WTC11 (cell line): ENCODE measurements around the gene CARD19. TPM values are rescaled to one million over a fixed set of nuclear protein-coding genes. Genes with fewer than 3 reads are reported as not detected.

Experiments used
- ATAC-seq: fragments of 200-7000 bp; cut with Tn5 transposase; 2 replicates; pipeline ENCODE4 v1.10.0; 2021; ENCODE audit warnings: mild to moderate bottlenecking, moderate library complexity
- CTCF ChIA-PET: fragments of 300-600 bp; sonication (Branson Sonifier 250); formaldehyde crosslinking; loops from one replicate; lab custom pipeline; 2021; ENCODE audit warnings: antibody characterized with exemption; lab: Charles Lee
- POLR2A ChIA-PET: fragments of 350-600 bp; sonication (Branson Sonifier 250); formaldehyde crosslinking; loops from one replicate; lab custom pipeline; 2021; ENCODE audit warnings: antibody characterized with exemption; lab: Charles Lee
- DNase-seq: peaks from one replicate; pipeline ENCODE4 v3.0.0; 2021; ENCODE audit warnings: low spot score
- H3K27ac Mint-ChIP-seq: 2 replicates; pipeline ENCODE4 v1.8.0; 2021; ENCODE audit warnings: mixed read lengths
- H3K27me3 Mint-ChIP-seq: 2 replicates; pipeline ENCODE4 v1.8.0; 2021; ENCODE audit warnings: low read depth, mild to moderate bottlenecking, moderate library complexity, mixed read lengths
- H3K36me3 Mint-ChIP-seq: 2 replicates; pipeline ENCODE4 v1.8.0; 2021; ENCODE audit warnings: mixed read lengths
- H3K4me1 Mint-ChIP-seq: 2 replicates; pipeline ENCODE4 v1.8.0; 2022; ENCODE audit warnings: mixed read lengths
- H3K4me3 Mint-ChIP-seq: 2 replicates; pipeline ENCODE4 v1.8.0; 2021; ENCODE audit warnings: mild to moderate bottlenecking, moderate library complexity, mixed read lengths
- H3K9me3 Mint-ChIP-seq: 2 replicates; pipeline ENCODE4 v1.8.0; 2021; ENCODE audit warnings: mixed read lengths
- AFF4 ChIP-seq: sonication (generic); formaldehyde crosslinking; IDR thresholded peaks from 2 replicates; pipeline ENCODE4 v1.8.1; 2023; ENCODE audit warnings: mild to moderate bottlenecking, missing genetic modification reagents, borderline replicate concordance
- ATF2 ChIP-seq: sonication (generic); formaldehyde crosslinking; IDR thresholded peaks from 2 replicates; pipeline ENCODE4 v1.8.1; 2022; ENCODE audit warnings: low read depth, missing genetic modification reagents, borderline replicate concordance
- E2F4 ChIP-seq: sonication (generic); formaldehyde crosslinking; IDR thresholded peaks from 2 replicates; pipeline ENCODE4 v1.8.1; 2022; ENCODE audit warnings: low read depth, mild to moderate bottlenecking, moderate library complexity, missing genetic modification reagents, borderline replicate concordance
- GABPB1 ChIP-seq: sonication (generic); formaldehyde crosslinking; IDR thresholded peaks from 2 replicates; pipeline ENCODE4 v1.8.1; 2023; ENCODE audit warnings: mild to moderate bottlenecking, missing genetic modification reagents
- GRHL2 ChIP-seq: fragments of 250-450 bp; sonication (Bioruptor Pico); IDR thresholded peaks from 2 replicates; pipeline ENCODE4 v1.8.0; 2022; ENCODE audit warnings: mild to moderate bottlenecking, moderate library complexity; ENCODE audit not compliant: insufficient replicate concordance, severe bottlenecking
- GTF2I ChIP-seq: fragments of 250-450 bp; sonication (Bioruptor Pico); conservative IDR thresholded peaks from 2 replicates; pipeline ENCODE4 v1.4.0; 2021; ENCODE audit warnings: mild to moderate bottlenecking
- HMGA2 ChIP-seq: fragments of 250-450 bp; sonication (Bioruptor Pico); IDR thresholded peaks from 2 replicates; pipeline ENCODE4 v1.4.0; 2021; ENCODE audit warnings: mild to moderate bottlenecking, moderate library complexity
- IRF2 ChIP-seq: sonication (generic); formaldehyde crosslinking; IDR thresholded peaks from 2 replicates; pipeline ENCODE4 v1.8.0; 2022; ENCODE audit warnings: low read depth, missing genetic modification reagents, borderline replicate concordance
- MXD4 ChIP-seq: fragments of 250-450 bp; sonication (Bioruptor Pico); IDR thresholded peaks from 2 replicates; pipeline ENCODE4 v1.8.0; 2021; ENCODE audit warnings: mild to moderate bottlenecking, moderate library complexity, borderline replicate concordance
- NFATC4 ChIP-seq: fragments of 250-450 bp; sonication (Bioruptor Pico); IDR thresholded peaks from 2 replicates; pipeline ENCODE4 v1.9.0; 2021; ENCODE audit warnings: mild to moderate bottlenecking
- NFYB ChIP-seq: sonication (generic); formaldehyde crosslinking; conservative IDR thresholded peaks from 2 replicates; pipeline ENCODE4 v1.8.0; 2022; ENCODE audit warnings: low read depth, missing genetic modification reagents
- TCF7 ChIP-seq: sonication (generic); formaldehyde crosslinking; IDR thresholded peaks from 2 replicates; pipeline ENCODE4 v1.8.0; 2022; ENCODE audit warnings: mild to moderate bottlenecking, low read depth, missing genetic modification reagents, moderate library complexity
- TP53 ChIP-seq: sonication (generic); formaldehyde crosslinking; IDR thresholded peaks from 2 replicates; pipeline ENCODE4 v1.8.1; 2023; ENCODE audit warnings: mild to moderate bottlenecking, missing genetic modification reagents
- USF1 ChIP-seq: sonication (generic); formaldehyde crosslinking; IDR thresholded peaks from 2 replicates; pipeline ENCODE4 v1.8.0; 2022; ENCODE audit warnings: mild to moderate bottlenecking, missing genetic modification reagents
- ZNF396 ChIP-seq: fragments of 250-450 bp; sonication (Bioruptor Pico); IDR thresholded peaks from 2 replicates; pipeline ENCODE4 v1.8.0; 2021; ENCODE audit warnings: mild to moderate bottlenecking, moderate library complexity, borderline replicate concordance
- ZNF671 ChIP-seq: fragments of 250-450 bp; sonication (Bioruptor Pico); IDR thresholded peaks from 2 replicates; pipeline ENCODE4 v1.8.0; 2021; ENCODE audit warnings: mild to moderate bottlenecking
- ZSCAN18 ChIP-seq: fragments of 250-450 bp; sonication (Bioruptor Pico); IDR thresholded peaks from 2 replicates; pipeline ENCODE4 v2.1.2; 2022; ENCODE audit warnings: mild to moderate bottlenecking, moderate library complexity
- total RNA-seq: library from RNA; stranded (reverse); gene quantifications from 3 replicates; pipeline ENCODE4 v1.2.3, GENCODE V29; 2021
- TF ChIP-seq, protein P1 (sequence below): sonication (generic); formaldehyde crosslinking; IDR thresholded peaks from 2 replicates; pipeline ENCODE4 v1.8.1; 2022; ENCODE audit warnings: mild to moderate bottlenecking, missing genetic modification reagents, moderate library complexity, borderline replicate concordance
- TF ChIP-seq, protein P2 (sequence below): fragments of 250-450 bp; sonication (Bioruptor Pico); IDR thresholded peaks from 2 replicates; pipeline ENCODE4 v1.9.0; 2021; ENCODE audit warnings: moderate library complexity, mild to moderate bottlenecking, inconsistent platforms, borderline replicate concordance

CARD19 gene
- total RNA-seq, 1 experiment from 2014 or later: 34.5 TPM

DNA sequence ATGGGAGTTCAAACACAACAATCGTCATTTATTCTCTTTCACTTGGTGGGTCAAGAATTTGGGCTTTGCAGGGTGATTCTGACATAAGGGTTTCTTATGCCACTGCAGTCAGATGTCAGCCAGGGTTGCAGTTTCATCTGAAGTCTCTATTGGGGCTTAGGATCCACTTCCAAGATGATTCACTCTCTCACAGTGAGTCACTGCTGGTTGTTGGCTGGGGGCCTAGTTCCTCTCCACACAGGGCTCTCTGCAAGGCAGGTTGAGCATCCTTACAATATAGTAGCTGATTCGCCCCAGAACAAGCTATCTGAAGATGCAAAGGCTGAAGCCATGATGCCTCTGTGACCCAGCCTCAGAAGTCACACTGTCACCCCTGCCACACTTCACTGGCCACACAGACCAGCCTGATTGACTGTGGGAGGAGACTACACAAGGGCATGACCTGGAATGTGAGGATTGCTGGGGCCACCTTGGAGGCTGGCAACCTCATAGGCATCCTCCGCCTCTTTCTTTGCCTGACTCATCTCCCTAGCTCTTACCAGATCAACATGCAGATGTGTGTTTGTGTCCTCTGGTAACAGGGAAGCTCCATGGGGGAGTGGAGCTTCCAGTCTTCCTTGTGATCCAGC, 4.5 kb upstream of the CARD19 start (continued):
- no peak for TF ChIP-seq MXD4 (CRISPR knock-in tag)
- TF ChIP-seq NFYB (CRISPR knock-in tag): no peak
- no peak for TF ChIP-seq ZNF671 (CRISPR knock-in tag)
- TF ChIP-seq, protein P1, sequence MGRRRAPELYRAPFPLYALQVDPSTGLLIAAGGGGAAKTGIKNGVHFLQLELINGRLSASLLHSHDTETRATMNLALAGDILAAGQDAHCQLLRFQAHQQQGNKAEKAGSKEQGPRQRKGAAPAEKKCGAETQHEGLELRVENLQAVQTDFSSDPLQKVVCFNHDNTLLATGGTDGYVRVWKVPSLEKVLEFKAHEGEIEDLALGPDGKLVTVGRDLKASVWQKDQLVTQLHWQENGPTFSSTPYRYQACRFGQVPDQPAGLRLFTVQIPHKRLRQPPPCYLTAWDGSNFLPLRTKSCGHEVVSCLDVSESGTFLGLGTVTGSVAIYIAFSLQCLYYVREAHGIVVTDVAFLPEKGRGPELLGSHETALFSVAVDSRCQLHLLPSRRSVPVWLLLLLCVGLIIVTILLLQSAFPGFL (CRISPR knock-in tag): no peak

DNA sequence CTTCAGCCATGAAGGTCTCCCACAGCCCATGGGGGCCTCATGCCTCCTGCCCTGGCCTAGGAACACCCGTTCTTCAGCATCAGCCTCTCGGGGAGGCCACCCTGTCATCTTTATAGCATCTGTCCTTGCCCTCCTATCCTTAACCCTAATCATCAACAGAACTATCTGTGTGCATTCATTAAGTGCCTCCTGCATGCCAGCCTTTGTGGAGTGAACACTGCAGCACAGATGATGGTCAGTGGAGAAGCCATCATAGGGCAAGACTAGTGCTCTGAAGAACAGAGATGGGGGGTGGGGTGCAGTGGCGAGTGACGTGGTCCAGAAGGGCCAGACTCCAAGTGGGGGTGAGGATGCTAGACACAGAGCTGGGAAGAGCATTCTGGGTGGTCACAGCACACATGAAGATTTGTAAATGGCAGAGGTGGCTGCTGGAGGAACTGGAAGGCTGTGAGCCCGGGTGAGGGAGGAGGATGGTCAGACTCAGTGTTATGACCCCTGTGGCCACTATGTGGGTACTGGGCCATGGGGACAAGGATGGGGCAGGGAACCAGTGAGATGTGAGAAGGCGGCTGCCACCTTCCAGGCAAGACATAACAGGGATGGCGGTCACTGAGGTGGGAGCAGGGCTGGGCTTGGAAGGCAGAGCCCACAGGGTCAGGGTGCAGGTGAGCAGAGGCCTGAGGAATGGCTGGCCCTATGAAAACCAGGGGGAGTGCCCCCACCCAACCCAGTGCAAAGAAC, 3.6 kb upstream of the CARD19 start:
- Mint-ChIP-seq H3K27ac (no peak overlapping the region), H3K9me3 (no peaks in the 10 kb centered on the region), H3K36me3 (no peaks in the 10 kb centered on the region), H3K4me3 (no peak overlapping the region), H3K27me3 (no peaks in the 10 kb centered on the region; the same call in 1 of the 2 replicates), H3K4me1 (peaks cover 18% of the 10 kb centered on the region)
- CTCF ChIA-PET: no interaction called here
- DNase-seq (peak; percentile 9), ATAC-seq (no peak)
- no peak for TF ChIP-seq GABPB1 (CRISPR knock-in tag)
- no peak for TF ChIP-seq AFF4 (CRISPR knock-in tag)
- TF ChIP-seq USF1: no peak
- TF ChIP-seq GRHL2 (CRISPR knock-in tag): no peak
- TF ChIP-seq MXD4 (CRISPR knock-in tag): no peak
- POLR2A ChIA-PET: no interaction called here

DNA sequence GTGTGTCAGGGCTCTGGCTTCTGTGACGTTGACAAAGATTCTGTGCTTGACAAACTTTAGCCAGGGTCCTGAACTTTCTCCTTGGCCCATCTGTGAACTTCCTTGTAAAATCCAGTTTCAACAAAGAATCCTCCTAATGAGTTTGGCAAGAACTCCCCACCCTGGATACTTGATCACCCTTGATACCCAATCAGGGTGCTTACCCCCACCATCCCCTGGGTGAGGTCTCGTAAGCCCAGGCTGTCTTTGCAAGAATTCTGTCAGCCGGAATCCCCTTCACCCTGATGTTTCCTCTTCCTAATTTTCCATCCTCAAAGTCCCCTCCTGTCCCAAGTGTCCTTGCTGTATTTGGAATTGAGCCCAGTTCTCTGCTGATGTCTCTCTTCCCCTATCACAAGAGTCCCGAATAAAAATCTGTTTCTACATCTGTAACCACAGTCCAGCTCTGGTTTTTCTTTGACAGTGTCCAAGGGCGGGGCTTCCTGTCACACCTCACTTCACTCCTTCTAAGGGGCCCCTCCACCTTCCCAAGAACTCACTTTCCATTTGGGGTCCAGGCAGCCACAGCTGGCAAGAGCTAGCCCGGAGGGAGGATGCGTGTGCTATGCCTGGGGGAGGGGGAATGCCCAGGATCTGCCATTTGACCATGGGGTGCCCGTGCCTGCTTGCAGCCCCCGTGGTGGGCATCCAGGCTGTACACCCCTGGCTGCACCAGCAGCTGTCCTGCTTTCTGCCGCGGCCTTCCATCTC, 2.7 kb upstream of the CARD19 start:
- ChIA-PET CTCF (interaction anchor here (0.5 kb wide), 1 partner anchor 49 kb away, joined by 4 read pairs; no protein-coding TSS in a partner anchor), POLR2A (interaction anchor here (0.5 kb wide), 1 partner anchor 39 kb away, joined by 5 read pairs; no protein-coding TSS in a partner anchor)
- peaks cover 23% of the 10 kb centered on the region for H3K4me1 Mint-ChIP-seq
- peak overlapping the region; percentile 9; the same call in 1 of the 2 replicates for H3K27ac Mint-ChIP-seq
- no peak for ATAC-seq
- DNase-seq: peak; percentile 4
- no peaks in the 10 kb centered on the region; the same call in 1 of the 2 replicates for H3K27me3 Mint-ChIP-seq
- no peaks in the 10 kb centered on the region for H3K9me3 Mint-ChIP-seq
- no peaks in the 10 kb centered on the region for H3K36me3 Mint-ChIP-seq
- H3K4me3 Mint-ChIP-seq: no peak overlapping the region
- TF ChIP-seq TCF7 (CRISPR knock-in tag) (no peak), ZNF396 (CRISPR knock-in tag) (no peak), NFATC4 (no peak), ZSCAN18 (CRISPR knock-in tag) (no peak), TP53 (CRISPR knock-in tag) (no peak), ATF2 (CRISPR knock-in tag) (no peak), GTF2I (no peak), E2F4 (CRISPR knock-in tag) (no peak), HMGA2 (no peak), IRF2 (no peak)
- TF ChIP-seq, protein P2, sequence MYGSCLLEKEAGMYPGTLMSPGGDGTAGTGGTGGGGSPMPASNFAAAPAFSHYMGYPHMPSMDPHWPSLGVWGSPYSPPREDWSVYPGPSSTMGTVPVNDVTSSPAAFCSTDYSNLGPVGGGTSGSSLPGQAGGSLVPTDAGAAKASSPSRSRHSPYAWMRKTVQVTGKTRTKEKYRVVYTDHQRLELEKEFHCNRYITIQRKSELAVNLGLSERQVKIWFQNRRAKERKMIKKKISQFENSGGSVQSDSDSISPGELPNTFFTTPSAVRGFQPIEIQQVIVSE (CRISPR knock-in tag): no peak
